Neural cell (in vitro differentiated cells): ENCODE measurements around the gene IL12RB2. TPM values are rescaled to one million over a fixed set of nuclear protein-coding genes. Genes with fewer than 3 reads are reported as not detected.

ENCODE experiments used
- H2AFZ ChIP-seq: fragments of 200-600, 300-800 bp; sonication (generic), shearing (Covaris generic); 2 replicates; pipeline ENCODE4 v1.6.0; 2014; ENCODE audit warnings: low read depth, mild to moderate bottlenecking, antibody characterized with exemption, low read length, moderate library complexity
- H3F3A ChIP-seq: fragments of 200-600 bp; shearing (Covaris generic); 2 replicates; pipeline ENCODE4 v1.6.1; 2016; ENCODE audit warnings: mild to moderate bottlenecking, moderate library complexity, mixed read lengths, antibody characterized with exemption, low read length; ENCODE audit not compliant: insufficient read depth, poor library complexity, severe bottlenecking
- H3K27ac ChIP-seq: fragments of 200-600, 300-800 bp; sonication (generic), shearing (Covaris generic); 2 replicates; pipeline ENCODE4 v1.5.1; 2014; ENCODE audit warnings: mild to moderate bottlenecking, low read length, moderate library complexity
- H3K27me3 ChIP-seq: fragments of 300-800, 200-600 bp; sonication (generic), shearing (Covaris generic); 2 replicates; pipeline ENCODE4 v1.6.0; 2014; ENCODE audit warnings: mild to moderate bottlenecking, low read depth, low read length, moderate library complexity; ENCODE audit not compliant: insufficient read depth
- H3K36me3 ChIP-seq: fragments of 300-800, 200-600 bp; sonication (generic), shearing (Covaris generic); 2 replicates; pipeline ENCODE4 v1.5.1; 2014; ENCODE audit warnings: mild to moderate bottlenecking, antibody characterized with exemption, low read length, moderate library complexity; ENCODE audit not compliant: insufficient read depth
- H3K4me2 ChIP-seq: fragments of 300-800, 200-600 bp; sonication (generic), shearing (Covaris generic); 2 replicates; pipeline ENCODE4 v1.6.0; 2014; ENCODE audit warnings: mild to moderate bottlenecking, low read length
- H3K4me3 ChIP-seq: fragments of 300-800, 200-600 bp; sonication (generic), shearing (Covaris generic); 2 replicates; pipeline ENCODE4 v1.5.1; 2014; ENCODE audit warnings: mild to moderate bottlenecking, low read length, moderate library complexity
- H3K79me2 ChIP-seq: fragments of 200-600 bp; shearing (Covaris generic); replicated peaks from 2 replicates; pipeline ENCODE4 v1.6.0; 2014; ENCODE audit warnings: mild to moderate bottlenecking, low read length, moderate library complexity; ENCODE audit not compliant: insufficient read depth
- H3K9ac ChIP-seq: fragments of 300-800, 200-600 bp; sonication (generic), shearing (Covaris generic); 2 replicates; pipeline ENCODE4 v1.6.1; 2016; ENCODE audit warnings: mild to moderate bottlenecking, low read length, mixed read lengths
- H3K9me2 ChIP-seq: fragments of 200-600 bp; shearing (Covaris generic); 2 replicates; pipeline ENCODE4 v1.6.1; 2016; ENCODE audit warnings: mild to moderate bottlenecking, low read length, mixed read lengths; ENCODE audit not compliant: insufficient read depth
- H3K9me3 ChIP-seq: fragments of 200-600, 300-800 bp; sonication (generic), shearing (Covaris generic); 2 replicates; pipeline ENCODE4 v1.6.1; 2016; ENCODE audit warnings: mild to moderate bottlenecking, mixed run types, low read length, moderate library complexity, mixed read lengths
- H4K20me1 ChIP-seq: fragments of 200-600 bp; shearing (Covaris generic); 2 replicates; pipeline ENCODE4 v1.6.1; 2016; ENCODE audit warnings: mild to moderate bottlenecking, mixed run types; ENCODE audit not compliant: insufficient read depth
- CTCF ChIP-seq: fragments of 450-650 bp; IDR thresholded peaks from 2 replicates; pipeline ENCODE4 v1.5.1; 2014; ENCODE audit warnings: antibody characterized with exemption, mild to moderate bottlenecking, moderate library complexity; ENCODE audit not compliant: poor library complexity, severe bottlenecking
- EP300 ChIP-seq: fragments of 450-650 bp; conservative IDR thresholded peaks from 2 replicates; pipeline ENCODE4 v1.6.1; 2014; ENCODE audit warnings: antibody characterized with exemption, mild to moderate bottlenecking, moderate library complexity; ENCODE audit not compliant: poor library complexity, severe bottlenecking
- EZH2 ChIP-seq: fragments of 200-600, 300-800 bp; shearing (Covaris generic), sonication (generic); IDR thresholded peaks from 2 replicates; pipeline ENCODE4 v1.6.1; 2014; ENCODE audit warnings: antibody characterized with exemption, low read length, borderline replicate concordance, mild to moderate bottlenecking; ENCODE audit not compliant: insufficient read depth, poor library complexity, severe bottlenecking
- MXI1 ChIP-seq: fragments of 450-650 bp; conservative IDR thresholded peaks from 2 replicates; pipeline ENCODE4 v1.6.1; 2014; ENCODE audit warnings: antibody characterized with exemption, mild to moderate bottlenecking; ENCODE audit not compliant: poor library complexity, severe bottlenecking
- POLR2AphosphoS5 ChIP-seq: IDR thresholded peaks from 2 replicates; pipeline ENCODE4 v1.6.1; 2012
- RAD21 ChIP-seq: fragments of 450-650 bp; conservative IDR thresholded peaks from 2 replicates; pipeline ENCODE4 v1.6.1; 2014; ENCODE audit warnings: antibody characterized with exemption, mild to moderate bottlenecking, moderate library complexity
- REST ChIP-seq: IDR thresholded peaks from 2 replicates; pipeline ENCODE4 v1.6.1; 2012; ENCODE audit warnings: borderline replicate concordance
- SMC3 ChIP-seq: fragments of 450-650 bp; conservative IDR thresholded peaks from 2 replicates; pipeline ENCODE4 v1.6.1; 2014; ENCODE audit warnings: antibody characterized with exemption, mild to moderate bottlenecking, moderate library complexity; ENCODE audit not compliant: poor library complexity
- TAF1 ChIP-seq: IDR thresholded peaks from 2 replicates; pipeline ENCODE4 v1.6.1; 2012; ENCODE audit warnings: low read depth
- polyA plus RNA-seq: library from polyadenylated mRNA; depleted of rRNA; stranded (reverse); fragments of >200 nt; gene quantifications from 2 replicates; pipeline ENCODE4 v1.2.3, GENCODE V29; 2014

Gene IL12RB2
- polyA plus RNA-seq, 1 donor from 2014 or later = not detected

- Histone ChIP-seq H3K9ac (no peak overlapping the region), H3K27ac (no peak overlapping the region), H3K9me2 (no peaks in the 10 kb centered on the region), H3K27me3 (no peaks in the 10 kb centered on the region), H3K4me3 (no peak overlapping the region), H2AFZ (no peak overlapping the region), H3K79me2 (no peaks in the 10 kb centered on the region), H3F3A (no peaks in the 10 kb centered on the region), H3K4me2 (no peak overlapping the region), H3K36me3 (no peaks in the 10 kb centered on the region), H3K9me3 (no peaks in the 10 kb centered on the region), H4K20me1 (no peaks in the 10 kb centered on the region)
- TF ChIP-seq POLR2AphosphoS5 (no peak), SMC3 (no peak), EP300 (no peak), TAF1 (no peak), RAD21 (no peak), CTCF (no peak), REST (no peak), EZH2 (no peak), MXI1 (no peak)
Observed at GRCh38 chr1:67371681-67372080, 64.0 kb downstream of the IL12RB2 start.

GRCh38 chr1:67372136-67372535 lies 64.5 kb downstream of the IL12RB2 start:
- Histone ChIP-seq H3K9me2 (no peaks in the 10 kb centered on the region), H3K9ac (no peak overlapping the region), H3K36me3 (no peaks in the 10 kb centered on the region), H4K20me1 (no peaks in the 10 kb centered on the region), H3F3A (no peaks in the 10 kb centered on the region), H3K79me2 (no peaks in the 10 kb centered on the region), H3K4me2 (no peak overlapping the region), H3K4me3 (no peak overlapping the region), H3K27me3 (no peaks in the 10 kb centered on the region), H3K27ac (no peak overlapping the region), H3K9me3 (no peaks in the 10 kb centered on the region), H2AFZ (no peak overlapping the region)
- TF ChIP-seq EP300 = no peak
- no peak for TF ChIP-seq TAF1
- no peak for TF ChIP-seq MXI1

- Histone ChIP-seq H3K9me3 (no peaks in the 10 kb centered on the region), H3K36me3 (no peaks in the 10 kb centered on the region), H2AFZ (no peak overlapping the region), H3K27ac (no peak overlapping the region), H3K27me3 (no peaks in the 10 kb centered on the region), H3K9ac (no peak overlapping the region), H3K4me3 (no peak overlapping the region), H4K20me1 (no peaks in the 10 kb centered on the region), H3K79me2 (no peaks in the 10 kb centered on the region), H3F3A (no peaks in the 10 kb centered on the region), H3K9me2 (no peaks in the 10 kb centered on the region), H3K4me2 (no peak overlapping the region)
- TF ChIP-seq SMC3 = no peak
- TF ChIP-seq TAF1 = no peak
- no peak for TF ChIP-seq CTCF
- TF ChIP-seq REST = no peak
- no peak for TF ChIP-seq EZH2
- TF ChIP-seq EP300 = no peak
- no peak for TF ChIP-seq POLR2AphosphoS5
- no peak for TF ChIP-seq MXI1
- TF ChIP-seq RAD21 = no peak
Observed at GRCh38 chr1:67372898-67373297, 65.2 kb downstream of the IL12RB2 start.
